GM19099 (cell line): ENCODE results near the gene ROPN1.
"Not testable (repeated sequence)": the region's sequence is repeated elsewhere in the genome, so short reads cannot be mapped to it uniquely, and the experiment has no call there.

ENCODE experiments used
- POLR2A ChIP-seq: IDR thresholded peaks from 3 replicates; pipeline ENCODE4 v1.6.1; 2011; ENCODE audit warnings: low read depth; ENCODE audit not compliant: insufficient read length; ENCODE audit errors: extremely low read depth

Gene ROPN1

DNA sequence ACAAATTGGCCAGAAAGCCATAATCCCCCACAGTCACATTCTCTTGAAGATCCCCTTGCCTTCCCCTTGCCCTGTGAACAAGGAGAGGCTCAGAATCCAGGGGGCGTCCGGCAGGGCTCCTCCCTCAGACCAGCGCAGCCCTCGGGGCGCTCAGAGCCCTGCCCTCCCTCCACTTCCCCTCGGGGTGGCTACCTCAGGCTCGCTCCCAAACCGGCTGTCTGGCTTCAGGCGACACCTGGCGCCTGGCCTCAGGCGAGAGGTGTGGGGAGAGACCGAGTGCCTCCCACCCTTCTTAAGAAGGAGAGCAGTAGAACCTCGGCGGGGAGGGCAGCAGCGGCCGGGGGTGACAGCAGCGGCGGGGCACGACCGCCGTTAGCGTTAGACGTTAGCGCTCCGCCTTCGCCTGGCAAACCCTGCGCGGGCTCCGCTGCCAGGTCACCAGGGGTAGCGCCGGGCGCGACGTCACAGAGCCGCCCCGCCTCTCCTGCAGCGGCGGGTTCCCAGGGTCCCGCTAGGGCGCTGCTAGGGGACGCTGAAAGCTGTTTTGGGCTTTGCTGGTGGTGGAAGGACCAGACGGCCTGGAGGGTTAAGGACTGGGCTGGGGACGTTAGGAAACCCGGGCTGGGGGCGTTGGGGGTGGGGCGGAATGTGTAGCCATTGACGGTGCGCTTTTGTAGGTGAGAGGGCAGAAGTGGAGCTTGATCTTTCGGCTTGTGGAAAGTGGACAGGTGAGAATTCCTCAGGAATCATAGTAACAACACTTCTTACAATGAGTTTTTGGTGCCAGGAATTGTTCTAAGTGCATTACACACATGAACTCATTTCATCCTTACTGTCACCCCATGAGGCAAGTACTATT, at the start of gene ROPN1:
ROPN1 (minus strand) TSS at position 395 of the 859 bp plus-strand sequence. CDS start 11,643 bp downstream, outside the sequence.
- not testable (repeated sequence) for TF ChIP-seq POLR2A

DNA sequence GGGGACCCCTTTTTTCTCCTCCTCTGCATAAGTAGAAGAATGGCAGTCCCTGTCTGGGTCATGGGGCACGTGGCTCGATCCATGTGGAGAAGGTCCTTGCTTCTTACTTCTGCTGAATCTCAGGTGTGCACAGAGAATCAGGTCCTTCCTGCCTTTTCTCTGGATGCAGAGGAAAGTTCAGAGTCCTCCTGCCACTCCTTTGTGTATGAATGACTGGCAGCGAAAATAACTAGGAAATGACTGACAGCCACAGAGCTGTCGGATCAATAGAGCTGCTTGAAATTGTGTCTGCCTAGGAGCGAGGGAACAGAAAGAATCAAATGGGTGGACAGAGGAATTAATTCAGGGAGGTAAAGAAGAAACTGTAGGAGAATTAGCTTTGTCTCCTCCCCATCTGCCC, 49.6 kb upstream of the ROPN1 start:
- TF ChIP-seq POLR2A: no peak

GRCh38 chr3:124037326-124037725, 45.4 kb upstream of the ROPN1 start:
- TF ChIP-seq POLR2A: no peak

DNA sequence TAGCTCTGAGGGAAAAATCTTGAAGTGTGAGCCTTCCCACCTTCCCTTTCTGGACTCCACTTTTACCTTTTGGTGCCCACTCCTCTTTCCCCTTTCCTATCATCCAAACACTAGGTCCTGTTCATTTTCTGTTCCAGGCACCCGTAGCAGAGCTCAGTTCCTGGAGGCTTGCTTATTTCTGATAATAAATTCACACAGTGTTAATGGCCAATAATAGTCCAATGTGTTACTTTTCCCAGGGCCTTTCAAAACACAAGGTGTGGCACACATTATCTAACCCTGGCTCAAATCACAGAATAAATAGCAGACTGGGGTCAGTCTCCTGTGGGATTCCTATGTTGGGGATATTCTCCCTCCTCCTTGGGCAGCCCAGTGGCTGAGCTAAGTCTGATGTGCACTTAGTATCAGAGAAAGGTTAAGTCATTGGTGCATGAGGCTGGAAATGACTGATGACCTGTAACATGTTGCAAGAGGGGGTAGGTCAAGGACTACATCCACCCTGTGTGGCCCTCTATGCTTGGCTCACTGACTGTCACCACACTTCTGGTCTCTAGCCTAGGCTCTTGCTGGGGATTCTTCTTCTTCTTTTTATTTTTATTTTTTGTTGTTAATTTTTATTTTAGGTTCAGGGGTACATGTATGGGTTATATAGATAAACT, 43.7 kb upstream of the ROPN1 start:
- no peak for TF ChIP-seq POLR2A

DNA sequence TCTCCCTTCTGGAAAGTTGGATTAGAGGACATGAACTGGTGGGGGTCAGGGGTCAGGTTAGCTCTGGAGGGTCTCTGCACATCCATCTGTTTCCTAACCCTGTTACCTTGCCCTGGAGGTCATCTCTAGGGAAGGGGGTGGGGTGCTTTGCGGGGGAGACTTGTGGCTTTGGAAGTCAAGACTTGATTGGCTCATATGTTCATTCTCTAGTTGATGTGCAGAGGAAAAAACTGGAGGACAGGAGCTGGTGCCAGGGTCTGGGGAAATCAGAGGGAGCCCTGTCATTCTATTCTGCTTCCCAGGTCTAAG, 42.9 kb upstream of the ROPN1 start:
- no peak for TF ChIP-seq POLR2A

- TF ChIP-seq POLR2A: no peak
Measured at GRCh38 chr3:124034016-124034843, 42.3 kb upstream of the ROPN1 start.

GRCh38 chr3:124033360-124034015, 41.6 kb upstream of the ROPN1 start, which contains the start of gene KALRN:
TSS of gene KALRN (plus strand) at chr3:124033369.
- no peak for TF ChIP-seq POLR2A

- no peak for TF ChIP-seq POLR2A
Measured at GRCh38 chr3:124032881-124033359, 41.0 kb upstream of the ROPN1 start.

DNA sequence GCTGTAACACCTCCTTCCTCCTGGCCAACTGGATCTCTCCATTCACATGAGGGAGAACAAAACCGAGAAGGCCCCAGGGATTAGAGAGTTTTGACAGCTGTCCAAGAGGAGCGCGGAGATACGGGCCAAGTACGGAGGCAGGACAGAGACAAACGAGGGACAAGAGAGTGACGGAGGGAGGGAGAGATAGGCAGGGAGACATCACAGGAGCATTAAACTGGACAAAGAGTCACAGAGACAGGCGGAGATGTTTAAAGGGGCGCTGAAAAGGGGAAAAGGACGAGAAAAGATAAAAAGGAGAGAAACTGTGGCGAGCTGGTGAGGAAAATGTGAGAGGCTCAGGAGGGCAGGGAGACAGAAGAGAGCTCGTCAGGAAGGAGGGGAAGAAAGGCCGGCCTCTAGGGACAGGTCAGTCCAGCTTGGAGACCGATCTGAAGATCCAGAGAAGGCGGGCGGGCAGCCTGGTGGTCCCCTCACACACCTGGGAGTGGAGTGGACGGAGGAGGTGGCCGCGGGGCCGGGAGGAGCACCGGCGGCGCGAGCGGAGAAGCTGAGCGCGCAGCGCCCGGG, 40.5 kb upstream of the ROPN1 start:
- TF ChIP-seq POLR2A: no peak

GRCh38 chr3:124026516-124026915, 34.6 kb upstream of the ROPN1 start:
- no peak for TF ChIP-seq POLR2A

DNA sequence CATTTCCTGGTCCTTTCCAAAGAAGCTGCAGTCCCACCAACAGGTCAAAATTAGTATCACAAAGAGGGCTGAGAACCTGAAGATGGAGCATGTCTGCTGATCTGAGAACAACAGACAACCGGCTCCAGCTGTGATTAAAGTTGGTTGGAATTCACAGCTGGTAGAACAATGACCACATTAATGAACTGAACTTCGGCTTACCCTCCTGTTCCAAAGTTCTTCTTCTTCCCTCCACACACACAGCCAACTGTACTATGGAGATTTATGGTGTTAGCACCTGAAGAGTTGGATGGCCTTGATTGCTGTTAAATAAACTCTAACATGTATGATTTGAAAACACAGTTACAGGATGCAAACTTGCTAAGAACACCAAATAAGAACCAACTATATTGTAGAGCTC, 27.4 kb upstream of the ROPN1 start:
- TF ChIP-seq POLR2A: no peak

GRCh38 chr3:124014366-124014942, 22.5 kb upstream of the ROPN1 start:
- TF ChIP-seq POLR2A: no peak

DNA sequence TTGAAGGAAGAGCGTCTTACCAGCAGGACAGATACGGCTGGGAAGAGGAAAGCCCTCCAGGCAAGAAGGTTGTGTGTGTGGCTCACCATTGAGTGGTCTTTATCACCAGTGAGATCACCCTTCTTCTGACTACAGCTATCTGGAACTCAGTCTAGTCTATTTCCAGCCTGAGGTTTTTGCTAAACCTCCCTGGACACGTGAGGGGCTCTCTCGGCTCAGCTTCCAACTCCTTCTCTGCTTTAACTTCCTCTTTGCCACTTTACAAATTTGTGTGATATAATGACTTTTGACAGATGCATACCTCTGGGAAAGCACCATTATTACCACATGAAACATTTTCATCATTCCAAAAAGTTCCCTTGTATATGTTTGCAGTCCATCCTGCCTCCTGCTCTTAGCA, 15.3 kb upstream of the ROPN1 start:
- TF ChIP-seq POLR2A: no peak

DNA sequence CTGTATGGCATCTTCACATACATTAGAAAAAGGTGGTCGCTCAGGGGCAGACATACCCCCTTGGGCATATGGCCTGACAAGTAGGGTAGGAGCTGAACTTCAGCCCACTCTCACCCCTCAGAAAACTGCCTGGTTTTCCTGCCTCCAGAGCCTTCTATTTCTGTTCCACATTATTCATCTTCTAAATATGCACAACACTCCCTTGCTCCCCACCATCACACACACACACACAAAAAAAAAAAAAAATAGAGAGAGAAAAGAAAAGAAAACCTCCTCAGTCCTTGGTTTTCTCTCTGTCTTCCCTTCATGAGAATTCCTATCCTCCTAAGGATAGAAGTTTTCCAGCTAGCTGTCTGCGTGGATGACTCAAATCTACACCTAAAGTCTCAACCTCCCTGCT, 5.6 kb upstream of the ROPN1 start:
- no peak for TF ChIP-seq POLR2A
